Measurements from ENCODE around the gene RAP2B. TPM values are rescaled to one million over a fixed set of nuclear protein-coding genes. Genes with fewer than 3 reads are reported as not detected.
A peak's percentile ranks its signal among the peaks of the same experiment; 100 is the strongest.

Gene RAP2B
- total and polyA plus RNA-seq, 2 of the 13 experiments (the other 11 are each of a cell fraction or from before 2014, with no cell fraction given): 6.4 to 7.1 TPM

- ATAC-seq: no peak
- Histone ChIP-seq H3K27ac (ENCODE audit: extremely low read length, insufficient read depth, low read length) (no peak overlapping the region), H3K4me2 (ENCODE audit: low read depth, low read length) (no peak overlapping the region), H3K4me3 (replicated peaks in 1 of 3; ENCODE audit: insufficient read depth in 1 of 3, low read depth in 2 of 3, low read length in 3 of 3) (no peak overlapping the region), H2AFZ (ENCODE audit: low read length) (no peak overlapping the region), H3K9ac (ENCODE audit: insufficient read depth, low read depth, low read length) (no peak overlapping the region), H3K36me3 (replicated peaks in 1 of 2; ENCODE audit: control insufficient read depth in 1 of 2, insufficient read depth in 2 of 2, low read length in 2 of 2) (no peaks in the 10 kb centered on the region), H3K79me2 (ENCODE audit: insufficient read depth, low read length) (no peaks in the 10 kb centered on the region), H4K20me1 (ENCODE audit: insufficient read depth, low read length) (no peaks in the 10 kb centered on the region), H3K27me3 (ENCODE audit: control insufficient read depth in 1 of 2, insufficient read depth in 2 of 2, low read length in 2 of 2) (no peaks in the 10 kb centered on the region), H3K9me3 (ENCODE audit: low read length) (no peaks in the 10 kb centered on the region), H3K4me1 (ENCODE audit: insufficient read depth, low read length) (peaks cover 32% of the 10 kb centered on the region)
- DNase-seq (ENCODE audit: low spot score): no peak
- in situ Hi-C loops (cut with HindIII; ENCODE audit: extremely low pct_ligation_motif_present, low pct_unique_long_range_greater_than_20kb): no loop called here
- 92% methylated on average over 1 of the region's 1 CpG for WGBS (ENCODE audit: low lambda C conversion rate)
- TF ChIP-seq, protein P1, sequence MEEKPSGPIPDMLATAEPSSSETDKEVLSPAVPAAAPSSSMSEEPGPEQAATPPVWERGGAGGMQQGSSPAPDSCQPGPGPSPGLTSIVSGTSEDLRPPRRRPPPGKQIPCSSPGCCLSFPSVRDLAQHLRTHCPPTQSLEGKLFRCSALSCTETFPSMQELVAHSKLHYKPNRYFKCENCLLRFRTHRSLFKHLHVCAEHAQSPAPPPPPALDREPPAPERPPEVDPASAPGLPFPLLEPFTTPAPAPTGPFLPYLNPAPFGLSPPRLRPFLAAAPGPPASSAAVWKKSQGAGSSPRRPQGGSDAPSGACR (CRISPR knock-in tag; IDR thresholded peaks at IDR 0.05): no peak
- no peak for TF ChIP-seq ZNF773 (CRISPR knock-in tag; IDR thresholded peaks at IDR 0.05; ENCODE audit: borderline replicate concordance)
- TF ChIP-seq MAFF (IDR thresholded peaks at IDR 0.05; ENCODE audit: low read depth, low read length): peak; percentile 62
- TF ChIP-seq, protein P2, sequence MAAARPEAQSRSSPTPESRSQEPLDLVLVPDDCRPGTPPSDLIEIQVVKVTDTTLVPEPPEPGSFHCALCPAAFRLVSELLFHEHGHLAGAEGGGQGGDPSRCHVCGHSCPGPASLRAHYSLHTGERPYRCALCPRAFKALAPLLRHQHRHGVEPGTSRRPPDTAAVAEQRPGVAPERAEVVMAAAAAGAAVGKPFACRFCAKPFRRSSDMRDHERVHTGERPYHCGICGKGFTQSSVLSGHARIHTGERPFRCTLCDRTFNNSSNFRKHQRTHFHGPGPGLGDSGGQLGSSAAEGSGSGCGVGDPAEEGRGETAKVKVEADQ (CRISPR knock-in tag; IDR thresholded peaks at IDR 0.05; ENCODE audit: borderline replicate concordance): no peak
- TF ChIP-seq ZNF652 (CRISPR knock-in tag; IDR thresholded peaks at IDR 0.05; ENCODE audit: borderline replicate concordance, low read depth): peak; percentile 68
- peak in 1 of 2 experiments; percentile 59; a peak in 3 of 4 replicates for TF ChIP-seq MAFK (conservative IDR thresholded peaks at IDR 0.05 in 1 of 2, IDR thresholded peaks at IDR 0.05 in 1 of 2; ENCODE audit: low read length in 2 of 2)
- TF ChIP-seq SPEN (CRISPR knock-in tag; IDR thresholded peaks at IDR 0.05; ENCODE audit: low read depth): no peak
- TF ChIP-seq ISL2 (CRISPR knock-in tag; IDR thresholded peaks at IDR 0.05): no peak
- TF ChIP-seq, protein P3, sequence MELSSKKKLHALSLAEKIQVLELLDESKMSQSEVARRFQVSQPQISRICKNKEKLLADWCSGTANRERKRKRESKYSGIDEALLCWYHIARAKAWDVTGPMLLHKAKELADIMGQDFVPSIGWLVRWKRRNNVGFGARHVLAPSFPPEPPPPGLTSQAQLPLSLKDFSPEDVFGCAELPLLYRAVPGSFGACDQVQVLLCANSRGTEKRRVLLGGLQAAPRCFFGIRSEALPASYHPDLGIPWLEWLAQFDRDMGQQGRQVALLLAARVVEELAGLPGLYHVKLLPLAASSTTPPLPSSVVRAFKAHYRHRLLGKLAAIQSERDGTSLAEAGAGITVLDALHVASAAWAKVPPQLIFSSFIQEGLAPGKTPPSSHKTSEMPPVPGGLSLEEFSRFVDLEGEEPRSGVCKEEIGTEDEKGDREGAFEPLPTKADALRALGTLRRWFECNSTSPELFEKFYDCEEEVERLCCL (CRISPR knock-in tag; IDR thresholded peaks at IDR 0.05; ENCODE audit: borderline replicate concordance): no peak
- TF ChIP-seq ZBTB42 (CRISPR knock-in tag; IDR thresholded peaks at IDR 0.05): no peak
- no peak for TF ChIP-seq GMEB2 (CRISPR knock-in tag; IDR thresholded peaks at IDR 0.05; ENCODE audit: low read depth)
- ChIA-PET POLR2A (interaction anchor here (1.4 kb wide), 1 partner anchor 16 kb away, joined by 4 read pairs; no protein-coding TSS in a partner anchor), CTCF (ENCODE audit: low intra/inter-chr PET ratio, low total read pairs) (no interaction called here)
- no TSS peak for BruUV-seq (replicated peaks)
- intact Hi-C loops (cut with micrococcal nuclease; ENCODE audit: unreplicated experiment): no loop called here
- no peak for FAIRE-seq
Measured at GRCh38 chr3:153144779-153145178, 17.2 kb upstream of the RAP2B start.
